Cerebellar nuclear complex (tissue), 1 donor: ENCODE results near the gene POP5.

Experiments
- DNase-seq, 2 experiments: peaks; one replicate each; lab custom pipeline; 2025; lab: John Stamatoyannopoulos, UW

Gene POP5

DNA sequence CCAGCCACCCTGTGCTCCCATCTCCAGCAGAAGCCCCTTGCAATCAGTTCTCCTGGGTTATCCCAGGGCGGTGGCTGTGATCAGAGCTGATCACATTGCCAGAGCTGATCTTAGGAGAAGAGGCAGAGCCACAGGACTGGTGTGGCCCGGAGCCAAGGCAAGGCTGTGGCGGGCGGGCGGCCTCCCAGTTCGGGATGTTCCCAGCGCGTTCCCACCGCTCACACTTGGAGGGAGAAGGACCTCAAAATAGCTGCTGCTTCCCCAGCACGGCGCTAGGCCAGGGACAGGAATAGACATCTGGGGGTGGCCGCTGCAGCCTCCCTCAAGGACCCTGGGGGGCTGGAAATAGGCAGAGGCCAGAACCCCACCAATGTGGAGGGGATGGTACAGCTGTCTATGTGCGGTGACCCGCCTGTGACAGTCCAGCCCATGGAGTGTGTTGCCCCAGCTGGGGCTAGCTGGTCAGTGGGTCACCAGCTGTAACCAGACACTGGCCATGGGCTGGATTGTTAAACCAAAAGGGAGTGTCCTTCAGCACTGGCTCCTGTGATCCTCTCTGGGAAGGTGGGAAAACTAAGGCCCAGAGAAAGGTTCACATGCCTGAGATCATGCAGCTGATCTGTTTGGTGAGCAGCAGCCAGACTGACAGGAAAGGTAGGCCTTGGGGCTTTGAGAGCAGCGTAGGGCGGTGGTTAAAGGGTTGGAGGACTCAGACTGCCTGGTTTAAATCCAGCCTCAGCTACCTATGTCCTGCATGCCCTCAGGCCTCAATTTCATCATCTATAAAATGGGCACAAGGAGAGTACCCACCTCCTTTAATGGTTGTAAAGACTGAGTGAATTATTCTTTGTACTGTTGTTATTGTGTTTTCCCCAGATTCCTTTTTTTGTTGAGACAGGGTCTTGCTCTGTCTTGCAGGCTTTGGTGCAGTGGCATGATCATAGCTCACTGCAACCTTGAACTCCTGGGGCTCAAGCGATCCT is 8.0 kb upstream of the POP5 start:
- no peak for DNase-seq

DNA sequence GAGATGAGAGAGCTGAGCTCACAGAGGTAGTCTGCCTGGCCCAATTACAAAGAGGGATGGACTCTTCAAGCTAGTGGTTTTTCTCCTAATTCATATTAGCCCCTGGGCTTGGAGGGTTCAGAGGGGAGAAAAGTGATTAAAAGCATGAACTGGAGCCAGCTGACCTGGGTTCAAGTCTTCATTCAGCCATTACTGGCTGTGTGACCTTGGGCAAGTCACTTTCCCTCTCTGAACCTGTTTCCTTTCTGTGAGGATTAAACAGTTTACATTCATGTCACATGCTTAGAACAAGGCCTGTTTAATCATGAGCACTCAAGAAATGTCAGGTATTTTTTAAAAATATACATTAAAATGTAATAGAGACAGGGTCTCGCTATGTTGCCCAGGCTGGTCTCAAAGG is 7.2 kb upstream of the POP5 start:
- DNase-seq, result no peak

DNA sequence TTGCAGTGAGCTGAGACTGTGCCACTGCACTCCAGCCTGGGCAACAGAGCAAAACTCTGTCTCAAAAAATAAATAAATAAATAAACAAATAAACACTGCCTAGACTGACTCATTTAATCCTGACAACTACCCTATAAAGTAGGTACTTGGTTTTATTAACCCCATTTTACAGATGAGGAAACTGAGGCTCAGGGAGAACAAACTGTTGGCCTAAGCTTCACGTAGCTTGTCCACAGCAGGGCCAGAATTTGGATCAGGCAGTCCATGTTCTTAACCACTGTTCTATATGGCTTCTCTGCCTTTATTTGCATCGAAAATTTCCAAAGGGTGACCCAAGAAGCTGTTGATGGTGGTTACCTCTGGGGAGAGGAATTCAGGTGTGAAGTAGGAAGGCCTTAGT is 5.7 kb upstream of the POP5 start:
- no peak for DNase-seq

DNA sequence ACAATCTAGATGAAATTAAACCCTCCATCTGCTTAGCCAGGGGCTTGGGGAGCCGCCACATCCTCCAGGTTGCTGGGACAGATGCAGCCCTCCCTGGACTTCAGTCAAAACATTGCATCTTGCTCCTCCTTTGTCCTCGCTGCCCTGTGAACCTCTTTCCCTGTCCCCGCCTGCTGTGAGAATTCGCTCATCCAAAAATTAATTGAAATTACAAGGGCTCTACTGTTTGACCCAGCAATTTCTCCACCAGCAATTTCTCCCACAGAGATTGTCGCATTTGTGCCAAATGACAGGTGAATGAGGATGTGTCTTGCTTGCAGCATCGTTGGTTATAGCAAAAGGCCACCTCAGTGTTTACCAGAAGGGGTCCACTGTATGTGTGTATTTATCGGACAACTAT is 5.0 kb upstream of the POP5 start:
- no peak for DNase-seq

DNA sequence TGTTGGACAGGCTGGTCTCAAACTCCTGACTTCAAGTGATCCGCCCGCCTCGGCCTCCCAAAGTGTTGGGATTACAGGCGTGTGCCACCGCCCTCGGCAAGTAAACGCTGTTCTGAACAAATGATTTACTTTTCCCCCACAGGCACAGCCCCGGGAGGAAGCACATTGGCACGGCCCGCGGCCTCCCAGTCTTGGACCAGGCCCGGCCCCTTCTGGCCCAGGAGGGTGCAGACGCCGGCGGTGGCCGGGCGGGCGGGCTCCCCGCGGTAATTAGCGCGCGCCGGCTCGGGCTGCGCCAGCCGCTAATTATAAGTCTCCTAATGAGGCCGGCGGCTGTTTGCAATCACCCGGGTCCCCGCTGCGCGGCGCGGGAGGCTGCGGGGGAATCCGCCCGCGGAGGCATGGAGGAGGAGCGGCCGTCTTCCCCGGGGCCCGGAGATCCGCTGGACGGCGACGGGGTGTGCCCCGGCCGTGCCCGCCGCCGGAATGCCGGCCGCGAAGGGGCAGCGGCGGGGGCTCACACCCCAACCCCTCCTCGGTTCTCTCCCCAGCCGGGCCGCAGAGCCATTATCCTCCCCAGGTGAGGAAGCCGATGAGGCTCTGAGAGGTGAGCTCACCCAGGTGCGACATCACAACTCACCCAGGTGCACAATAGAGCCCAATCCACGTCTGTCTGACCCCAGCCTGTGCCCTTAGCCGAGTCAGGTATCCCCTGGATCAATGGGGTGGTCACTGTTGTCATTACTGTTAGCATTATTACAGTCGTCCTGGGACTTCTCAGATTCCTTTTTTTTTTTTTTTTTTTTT is 3.3 kb upstream of the POP5 start:
- no peak for DNase-seq

DNA sequence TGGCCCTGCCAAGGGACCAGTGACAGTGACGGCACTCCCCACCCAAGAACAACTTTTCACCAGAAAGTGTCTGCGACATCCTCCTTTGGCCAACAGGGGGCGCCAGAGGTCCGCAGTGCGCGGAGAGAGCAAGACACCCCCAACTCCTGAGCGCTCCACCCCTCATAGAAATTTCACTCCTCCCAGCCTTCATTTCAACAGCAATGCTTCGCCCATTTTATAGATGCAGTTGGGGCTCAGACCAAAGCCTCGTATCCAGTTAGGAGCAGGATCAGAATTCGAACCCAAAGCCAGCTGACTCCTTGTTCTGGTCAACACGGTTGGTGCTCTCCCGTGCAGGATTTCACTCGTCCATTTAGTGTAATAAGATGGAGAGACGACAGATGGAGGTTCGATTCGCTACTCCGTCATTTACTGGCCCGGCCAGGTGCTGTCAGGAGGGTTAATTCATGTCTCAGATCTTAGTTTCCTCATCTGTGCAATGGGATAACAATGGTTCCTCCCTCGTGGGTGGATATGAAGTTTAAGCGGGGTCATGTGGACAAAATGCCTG is 2.4 kb upstream of the POP5 start:
- peak in 1 of 2 experiments; percentile 34 for DNase-seq

DNA sequence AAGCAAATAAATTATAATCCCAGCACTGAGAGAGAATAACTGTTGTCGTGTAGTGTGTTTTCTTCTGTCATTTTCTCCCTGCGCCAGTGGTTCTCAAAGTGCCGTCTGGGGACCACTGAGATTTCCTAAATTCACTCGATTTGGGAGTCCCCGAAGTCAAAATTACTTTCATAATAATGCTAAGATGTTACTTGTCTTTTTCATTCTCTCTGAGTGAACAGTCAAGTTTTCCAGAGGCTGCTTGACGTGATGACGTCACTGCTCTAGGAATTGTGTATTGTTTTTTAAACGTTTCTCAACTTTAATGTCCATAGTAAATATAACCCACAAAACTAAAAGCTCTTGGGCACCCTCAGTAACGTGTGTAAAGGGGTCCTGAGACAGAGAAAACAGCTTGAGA is 796 bp upstream of the POP5 start:
- DNase-seq, result no peak

DNA sequence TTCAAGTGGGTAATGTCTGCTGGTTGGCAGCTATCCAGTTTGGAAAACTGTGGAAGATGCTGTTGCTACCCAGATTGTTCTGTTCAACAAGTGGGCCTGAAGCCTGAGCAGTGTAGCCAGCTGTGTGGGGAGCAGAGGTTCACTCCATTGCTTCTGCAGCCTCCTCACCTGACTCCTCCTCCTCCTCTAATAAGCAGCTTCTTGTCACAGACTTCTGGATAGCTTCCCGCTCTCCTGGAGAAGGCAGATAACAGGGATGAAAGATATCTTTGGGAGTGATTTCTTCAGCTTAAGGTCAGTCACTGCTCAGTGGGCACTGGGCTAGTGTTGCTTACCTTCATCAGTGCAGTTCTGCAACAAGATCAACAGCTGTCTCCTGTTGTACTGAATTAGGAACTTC is 2.0 kb downstream of the POP5 start:
- no peak for DNase-seq

DNA sequence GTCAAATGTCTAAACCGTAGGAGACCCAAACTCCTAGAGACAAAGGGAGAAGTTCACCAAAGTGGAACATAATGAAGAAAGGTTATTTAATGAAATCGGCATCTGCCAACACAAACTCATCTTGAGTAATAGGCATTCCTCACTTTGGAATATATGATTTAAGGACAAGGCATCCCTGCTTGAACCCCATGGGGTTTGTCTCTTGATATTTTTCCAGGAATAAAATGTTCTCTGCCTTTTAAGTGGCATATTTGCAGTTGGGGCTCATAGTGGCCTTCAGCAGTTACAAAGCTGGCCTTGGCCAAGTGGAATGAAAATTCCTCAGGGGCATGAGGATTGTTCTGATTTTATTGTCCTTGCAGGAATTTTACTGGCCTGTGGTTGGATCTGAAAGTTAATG is 7.1 kb downstream of the POP5 start:
- DNase-seq, result no peak

DNA sequence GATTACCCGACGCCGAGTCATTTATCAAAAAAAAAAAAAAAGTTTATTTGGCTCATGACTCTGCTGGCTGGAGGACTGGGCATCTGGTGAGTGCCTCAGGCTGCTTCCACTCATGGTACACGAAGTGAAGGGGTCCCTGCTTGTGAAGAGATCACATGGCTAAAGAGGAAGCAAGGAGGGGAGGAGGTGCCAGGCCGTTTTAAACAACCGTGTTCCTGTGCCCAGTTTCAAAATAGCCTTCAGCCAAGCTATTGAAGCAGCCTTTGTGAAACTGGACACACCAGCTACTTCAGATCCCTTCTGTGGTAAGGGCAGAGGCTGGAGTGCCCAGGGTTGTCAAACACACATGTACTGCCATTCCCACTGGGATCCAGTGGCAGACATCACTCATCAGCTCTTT is 7.6 kb downstream of the POP5 start:
- no peak for DNase-seq

DNA sequence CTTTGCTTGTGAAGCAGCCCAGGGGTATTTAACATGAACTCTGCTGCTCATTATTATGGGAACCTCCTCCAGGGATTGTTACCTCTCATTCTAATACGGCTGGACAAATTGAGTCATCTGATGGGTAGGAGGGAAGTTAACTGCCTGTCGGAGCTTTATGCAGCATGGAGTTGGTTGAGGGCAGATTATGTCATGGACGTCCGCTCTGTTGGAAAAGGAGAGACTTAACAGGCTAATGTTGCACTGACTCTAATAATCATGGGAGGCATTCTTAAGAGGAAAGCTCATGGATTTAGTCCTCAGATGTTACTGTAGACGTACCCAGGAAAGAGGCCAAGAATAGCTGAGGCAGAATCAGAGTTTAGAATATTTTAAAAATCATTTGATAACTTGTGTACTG is 9.9 kb downstream of the POP5 start:
- DNase-seq, result no peak

DNA sequence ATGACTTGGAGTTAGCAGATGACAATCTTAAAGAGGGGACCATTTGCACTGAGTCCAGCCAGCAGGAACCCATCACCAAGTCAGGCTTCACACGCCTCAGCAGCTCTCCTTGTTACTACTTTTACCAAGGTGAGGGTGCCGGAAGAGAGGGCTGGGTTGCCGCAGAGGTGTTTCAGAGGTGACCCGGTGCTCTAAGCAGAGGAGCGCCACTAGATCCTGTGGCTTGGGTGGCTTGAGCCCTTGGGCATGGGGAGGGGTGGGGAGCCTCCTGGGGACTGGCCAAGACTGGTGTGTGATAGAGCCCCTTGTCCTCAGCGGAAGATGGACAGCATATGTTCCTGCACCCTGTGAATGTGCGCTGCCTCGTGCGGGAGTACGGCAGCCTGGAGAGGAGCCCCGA is 17.7 kb downstream of the POP5 start:
- no peak for DNase-seq

DNA sequence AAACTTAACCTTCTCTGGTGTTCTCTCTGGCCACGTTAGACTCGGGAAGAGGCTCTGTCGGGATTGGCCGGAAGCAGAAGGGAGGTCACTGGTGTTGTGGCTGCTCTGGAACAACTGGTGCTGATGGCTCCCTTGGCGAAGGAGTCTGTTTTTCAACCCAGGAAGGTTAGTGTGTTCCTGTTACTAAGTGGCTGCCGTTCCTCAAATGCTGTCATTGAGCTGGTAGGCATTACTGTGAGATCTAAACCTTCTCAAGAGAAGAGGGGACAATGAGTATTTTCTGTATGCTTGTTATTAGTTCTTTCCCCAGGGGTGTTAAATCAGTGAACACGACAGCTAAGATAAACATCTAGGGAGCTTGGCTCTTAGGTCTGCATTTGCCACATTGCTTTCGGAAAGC is 18.3 kb downstream of the POP5 start:
- DNase-seq, result no peak

DNA sequence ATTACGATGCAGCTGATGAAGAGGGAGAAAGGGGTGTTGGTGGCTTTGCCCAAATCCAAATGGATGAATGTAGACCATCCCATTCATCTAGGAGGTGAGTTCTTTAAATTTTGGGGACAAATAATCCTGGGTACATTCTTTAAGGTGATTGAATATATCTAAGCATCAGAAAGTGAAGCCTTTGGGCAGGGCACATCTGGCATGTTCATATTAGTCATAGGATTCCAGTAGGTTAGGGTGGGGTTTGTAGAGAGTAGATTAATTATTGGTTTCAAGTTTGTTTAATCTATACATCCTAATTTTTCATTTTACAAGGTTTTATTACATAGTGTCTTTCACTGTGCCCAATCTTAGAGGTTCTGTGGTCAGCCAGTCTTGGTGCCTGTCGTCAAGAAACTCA is 23.6 kb downstream of the POP5 start:
- DNase-seq, result no peak

DNA sequence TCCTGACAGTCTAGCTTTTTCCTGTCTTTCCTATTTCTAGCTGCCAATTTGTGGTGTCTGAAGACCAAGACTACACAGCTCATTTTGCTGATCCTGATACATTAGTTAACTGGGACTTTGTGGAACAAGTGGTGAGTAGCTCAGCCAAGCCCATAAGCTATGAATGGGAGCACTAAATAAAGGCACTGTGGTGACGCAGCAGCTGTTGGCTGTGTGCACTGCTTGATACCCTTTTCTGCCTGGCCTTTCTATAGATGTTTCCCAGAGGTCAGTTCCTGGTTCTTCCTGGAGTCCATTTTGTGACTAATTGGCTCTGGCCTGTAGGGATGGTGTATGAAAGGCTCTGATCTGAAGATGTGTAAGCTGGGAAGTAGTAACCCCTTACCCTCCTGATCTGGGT is 26.5 kb downstream of the POP5 start:
- no peak for DNase-seq

DNA sequence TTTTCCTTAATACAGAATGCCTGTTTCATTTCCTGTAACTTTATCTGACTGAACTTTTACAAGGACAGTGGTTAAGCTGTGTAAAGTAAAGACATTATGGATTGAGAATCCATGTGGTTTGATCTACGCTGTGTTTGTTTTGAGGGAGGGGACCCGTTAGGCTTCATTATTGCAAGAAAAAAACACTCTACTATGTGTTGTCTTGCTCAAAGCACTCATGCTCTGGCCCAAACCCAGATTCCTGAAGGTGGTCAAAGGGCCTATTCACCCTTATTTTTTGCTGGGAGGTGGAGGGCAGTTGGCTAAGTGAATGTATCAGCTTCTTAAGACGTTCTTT is 35.2 kb downstream of the POP5 start:
- DNase-seq, result no peak

DNA sequence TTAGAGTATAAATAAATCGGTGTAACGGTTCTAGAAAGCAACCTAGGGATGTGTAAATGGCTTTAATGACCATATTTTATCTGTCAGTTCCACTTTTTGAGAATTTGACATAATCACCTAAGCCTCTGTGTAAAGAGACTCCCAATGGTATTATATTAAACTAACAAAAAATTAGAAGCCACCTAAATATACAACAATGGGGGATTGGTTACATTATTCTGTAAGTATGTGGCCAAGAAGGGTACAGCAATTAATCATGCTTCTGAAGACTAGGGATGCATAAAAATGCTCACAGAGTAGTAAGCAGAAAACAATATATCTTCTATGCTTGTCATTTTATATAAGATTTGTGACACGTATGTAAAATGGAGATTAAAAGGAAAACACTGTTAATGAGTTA is 36.5 kb downstream of the POP5 start:
- DNase-seq, result no peak

DNA sequence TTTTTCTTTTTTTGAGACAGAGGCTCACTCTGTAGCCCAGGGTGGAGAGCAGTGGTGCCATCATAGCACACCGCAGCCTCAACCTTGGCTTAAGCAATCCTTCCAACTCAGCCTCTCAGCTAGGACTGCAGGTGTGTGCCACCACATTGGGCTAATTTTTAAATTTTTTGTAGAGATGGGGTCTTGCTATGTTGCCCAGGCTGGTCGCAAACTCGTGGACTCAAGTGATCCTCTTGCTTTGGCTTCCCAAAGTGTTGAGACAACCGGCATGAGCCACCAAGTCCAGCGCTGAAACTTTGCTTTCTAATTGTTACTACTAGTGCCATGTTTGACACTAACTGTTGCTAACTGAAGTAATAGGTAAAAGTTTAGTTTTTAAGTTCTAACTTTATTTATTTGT is 39.0 kb downstream of the POP5 start:
- no peak for DNase-seq

DNA sequence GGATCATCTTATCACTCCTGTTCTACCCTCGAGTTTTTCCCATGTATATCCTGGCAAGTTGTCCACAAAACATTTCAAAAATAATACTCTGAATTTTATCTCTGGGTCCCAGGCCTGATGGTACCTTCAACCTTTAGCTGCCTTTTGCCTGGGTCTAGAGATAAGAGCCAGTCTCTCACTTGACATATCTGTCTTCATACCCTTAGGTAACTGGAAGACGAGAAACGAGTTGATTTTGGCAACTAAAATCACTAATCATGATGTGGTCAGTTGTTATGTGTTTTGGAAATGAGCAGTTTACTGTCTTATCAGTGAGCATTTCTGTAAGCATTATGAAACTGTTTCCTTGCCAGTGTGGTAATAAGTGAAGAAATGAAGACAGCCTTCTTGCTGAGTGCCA is 40.8 kb downstream of the POP5 start:
- DNase-seq, result no peak

DNA sequence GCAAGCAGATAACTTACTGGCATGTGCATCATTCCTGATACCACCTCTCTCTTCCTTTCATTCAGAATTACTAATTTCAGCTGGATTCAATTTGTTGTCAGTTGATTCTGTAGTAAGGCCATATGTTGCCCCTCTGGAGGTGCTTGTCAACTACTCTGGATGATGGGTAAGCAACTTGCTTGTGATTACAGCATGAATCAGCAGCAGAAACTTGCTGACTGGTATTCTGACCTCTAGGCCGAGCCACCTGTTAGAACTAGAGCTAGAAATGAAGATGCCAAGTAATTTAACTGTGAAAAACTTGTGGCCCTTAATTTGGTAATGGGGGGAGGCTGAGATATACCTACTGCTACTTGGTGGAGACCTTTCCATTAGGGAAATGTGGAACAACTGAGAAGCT is 41.9 kb downstream of the POP5 start:
- DNase-seq, result no peak

DNA sequence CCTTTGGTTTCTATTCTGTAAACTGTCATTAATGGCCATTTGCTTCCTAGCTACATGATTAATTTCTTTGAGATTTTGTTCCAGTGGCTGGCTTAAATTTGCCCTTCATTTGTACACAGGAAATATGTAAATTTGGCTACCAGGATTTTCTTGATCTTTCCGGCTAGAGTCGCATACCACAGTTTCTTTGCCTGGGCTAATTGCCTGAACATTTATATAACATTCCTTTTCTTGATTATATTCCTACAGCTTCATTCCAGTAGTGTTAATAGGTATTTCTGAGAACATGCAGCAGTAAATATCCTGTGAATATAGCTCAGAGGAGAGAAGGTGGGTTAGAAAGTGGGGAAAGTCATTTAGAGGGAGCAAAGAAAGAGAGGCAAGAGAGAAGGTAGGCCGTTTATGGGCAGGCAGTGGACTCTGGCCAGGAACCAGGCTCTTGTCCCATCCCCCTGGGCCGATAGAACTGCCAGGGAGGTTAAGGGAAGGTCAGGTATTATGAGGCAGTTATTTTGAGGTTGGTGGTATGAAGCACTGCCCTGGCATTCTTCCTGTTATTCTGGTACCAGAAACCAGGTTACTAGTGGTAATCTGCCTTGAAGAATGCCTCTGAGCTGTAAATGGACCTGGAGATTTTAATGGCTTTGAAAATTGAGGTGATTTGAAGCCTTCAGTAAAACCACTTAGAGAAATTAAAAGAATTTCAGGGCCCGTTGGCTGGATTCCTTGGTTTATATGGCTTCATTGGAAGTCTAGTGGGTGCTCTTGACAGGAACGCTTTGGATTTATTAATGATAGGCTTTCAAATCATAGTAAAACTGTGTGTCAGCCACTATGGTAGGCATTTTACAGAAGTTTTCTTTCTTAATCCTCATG is 42.7 kb downstream of the POP5 start:
- no peak for DNase-seq

DNA sequence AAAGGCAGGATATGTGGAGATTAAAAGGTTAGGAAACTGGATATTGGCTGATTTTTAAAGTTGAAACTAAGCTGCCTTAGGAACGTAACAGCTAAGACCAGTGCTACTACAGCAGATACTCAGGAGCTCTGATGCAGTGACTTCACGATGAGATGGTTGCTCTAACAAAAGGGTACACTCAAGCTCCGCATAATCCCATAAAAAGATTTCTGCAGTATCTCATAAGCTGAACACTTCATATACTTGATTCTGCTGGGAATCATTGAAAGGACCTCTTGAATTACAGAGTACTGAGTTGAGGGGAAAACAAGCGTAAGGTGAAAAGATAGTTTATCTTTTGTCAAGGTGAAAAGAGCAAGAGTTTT is 43.4 kb downstream of the POP5 start:
- no peak for DNase-seq
